ENCODE data around the gene ZBTB25. TPM values are rescaled to one million over a fixed set of nuclear protein-coding genes. Genes with fewer than 3 reads are reported as not detected.
"Not testable (repeated sequence)": the region's sequence is repeated elsewhere in the genome, so short reads cannot be mapped to it uniquely, and the experiment has no call there.

Gene ZBTB25
- total RNA-seq, 2 experiments from 2014 or later, result 24.6 to 25.4 TPM

GRCh38 chr14:64520699-64521098 lies 17.1 kb upstream of the ZBTB25 start:
- ChIA-PET CTCF (interaction anchor here (0.7 to 1.4 kb wide), 2 partner anchors 19 to 146 kb away, joined by 3 read pairs; no protein-coding TSS in a partner anchor), POLR2A (no interaction called here)

- ChIA-PET CTCF (no interaction called here), POLR2A (no interaction called here)
Measured at GRCh38 chr14:64518229-64518628, 14.6 kb upstream of the ZBTB25 start.

GRCh38 chr14:64517667-64518066 lies 14.0 kb upstream of the ZBTB25 start:
- CTCF ChIA-PET, POLR2A ChIA-PET: not testable (repeated sequence)

- POLR2A ChIA-PET, result interaction anchor here (0.6 kb wide), 1 partner anchor 544 kb away, joined by 9 read pairs; no protein-coding TSS in a partner anchor
Measured at GRCh38 chr14:64516969-64517368, 13.3 kb upstream of the ZBTB25 start.

GRCh38 chr14:64515053-64515452 lies 11.4 kb upstream of the ZBTB25 start:
- POLR2A ChIA-PET, result interaction anchor here (1.6 kb wide), 1 partner anchor 10 kb away, joined by 4 read pairs; the partner anchor contains the start of gene ZBTB1

More at GRCh38 chr14:64516969-64517368, 13.3 kb upstream of the ZBTB25 start:
- CTCF ChIA-PET, result no interaction called here

GRCh38 chr14:64513271-64513670 lies 9.6 kb upstream of the ZBTB25 start:
- ChIA-PET CTCF (no interaction called here), POLR2A (no interaction called here)

More at GRCh38 chr14:64515053-64515452, 11.4 kb upstream of the ZBTB25 start:
- CTCF ChIA-PET, result interaction anchor here (0.7 to 1.6 kb wide), 3 partner anchors 10 to 32 kb away, joined by 3 to 4 read pairs (median 3); partner anchors contain the start of gene ZBTB1

GRCh38 chr14:64510825-64511671 lies 7.4 kb upstream of the ZBTB25 start:
- POLR2A ChIA-PET, result interaction anchor here (0.6 kb wide), 1 partner anchor 901 kb away, joined by 3 read pairs; no protein-coding TSS in a partner anchor
- CTCF ChIA-PET, result interaction anchor here (0.7 to 1.4 kb wide), 10 partner anchors 9 to 166 kb away, joined by 3 to 8 read pairs (median 4); no protein-coding TSS in a partner anchor

- CTCF ChIA-PET, result interaction anchor here (1.1 to 2.3 kb wide), 2 partner anchors 22 to 128 kb away, joined by 4 to 7 read pairs; no protein-coding TSS in a partner anchor
- POLR2A ChIA-PET, result interaction anchor here (1.0 kb wide), 1 partner anchor 8 kb away, joined by 5 read pairs; no protein-coding TSS in a partner anchor
Measured at GRCh38 chr14:64509036-64509435, 5.4 kb upstream of the ZBTB25 start.

GRCh38 chr14:64508215-64508776 lies 4.7 kb upstream of the ZBTB25 start:
- CTCF ChIA-PET, result interaction anchor here (2.3 kb wide), 1 partner anchor 129 kb away, joined by 7 read pairs; no protein-coding TSS in a partner anchor
- POLR2A ChIA-PET, result no interaction called here

GRCh38 chr14:64507376-64508156 lies 3.9 kb upstream of the ZBTB25 start:
- CTCF ChIA-PET, result interaction anchor here (0.6 kb wide), 1 partner anchor 127 kb away, joined by 3 read pairs; no protein-coding TSS in a partner anchor
- POLR2A ChIA-PET, result no interaction called here

GRCh38 chr14:64506721-64507120 lies 3.1 kb upstream of the ZBTB25 start:
- CTCF ChIA-PET, result interaction anchor here (0.6 kb wide), 1 partner anchor 126 kb away, joined by 3 read pairs; no protein-coding TSS in a partner anchor
- POLR2A ChIA-PET, result no interaction called here

GRCh38 chr14:64504897-64505794 lies 1.5 kb upstream of the ZBTB25 start:
- POLR2A ChIA-PET, result interaction anchor here (0.6 to 1.5 kb wide), 6 partner anchors 10 to 410 kb away, joined by 3 to 9 read pairs (median 5); partner anchors contain the start of genes HSPA2 and MTHFD1
- CTCF ChIA-PET, result interaction anchor here (0.6 to 1.3 kb wide), 4 partner anchors 9 to 75 kb away, joined by 3 to 4 read pairs (median 3); no protein-coding TSS in a partner anchor

- POLR2A ChIA-PET, result interaction anchor here (0.6 to 2.0 kb wide), 7 partner anchors 11 to 201 kb away, joined by 3 to 9 read pairs (median 4); partner anchors contain the start of genes HSPA2 and MTHFD1
- CTCF ChIA-PET, result interaction anchor here (0.6 to 1.3 kb wide), 3 partner anchors 9 to 74 kb away, joined by 3 read pairs; no protein-coding TSS in a partner anchor
Measured at GRCh38 chr14:64504310-64504896, 765 bp upstream of the ZBTB25 start, which contains the start of gene ZBTB1. ZBTB1 (plus strand) TSS chr14:64504770; CDS start chr14:64521505, 16,735 bp downstream.

- ChIA-PET CTCF (interaction anchor here (1.0 to 3.0 kb wide), 3 partner anchors 15 to 57 kb away, joined by 3 to 8 read pairs (median 3); no protein-coding TSS in a partner anchor), POLR2A (interaction anchor here (0.5 to 2.0 kb wide), 5 partner anchors 13 to 284 kb away, joined by 3 to 9 read pairs (median 9); partner anchors contain the start of gene MTHFD1)
Measured at GRCh38 chr14:64502887-64503433, 678 bp downstream of the ZBTB25 start.

GRCh38 chr14:64502456-64502855 lies 1.2 kb downstream of the ZBTB25 start:
- POLR2A ChIA-PET, result interaction anchor here (0.5 to 2.0 kb wide), 4 partner anchors 54 to 283 kb away, joined by 3 to 9 read pairs (median 9); partner anchors contain the start of gene MTHFD1
- CTCF ChIA-PET, result interaction anchor here (1.2 to 3.0 kb wide), 4 partner anchors 8 to 57 kb away, joined by 3 to 8 read pairs (median 4); no protein-coding TSS in a partner anchor

- CTCF ChIA-PET, result interaction anchor here (0.7 to 3.0 kb wide), 8 partner anchors 9 to 56 kb away, joined by 3 to 8 read pairs (median 3); no protein-coding TSS in a partner anchor
- POLR2A ChIA-PET, result interaction anchor here (0.9 kb wide), 1 partner anchor 8 kb away, joined by 5 read pairs; no protein-coding TSS in a partner anchor
Measured at GRCh38 chr14:64501411-64502171, 2.0 kb downstream of the ZBTB25 start.

All from activated CD8-positive, alpha-beta memory T cell treated with anti-CD3 and anti-CD28 coated beads for 36 hours (primary cell).